Measurements from ENCODE around the gene SLC38A10.

DNA sequence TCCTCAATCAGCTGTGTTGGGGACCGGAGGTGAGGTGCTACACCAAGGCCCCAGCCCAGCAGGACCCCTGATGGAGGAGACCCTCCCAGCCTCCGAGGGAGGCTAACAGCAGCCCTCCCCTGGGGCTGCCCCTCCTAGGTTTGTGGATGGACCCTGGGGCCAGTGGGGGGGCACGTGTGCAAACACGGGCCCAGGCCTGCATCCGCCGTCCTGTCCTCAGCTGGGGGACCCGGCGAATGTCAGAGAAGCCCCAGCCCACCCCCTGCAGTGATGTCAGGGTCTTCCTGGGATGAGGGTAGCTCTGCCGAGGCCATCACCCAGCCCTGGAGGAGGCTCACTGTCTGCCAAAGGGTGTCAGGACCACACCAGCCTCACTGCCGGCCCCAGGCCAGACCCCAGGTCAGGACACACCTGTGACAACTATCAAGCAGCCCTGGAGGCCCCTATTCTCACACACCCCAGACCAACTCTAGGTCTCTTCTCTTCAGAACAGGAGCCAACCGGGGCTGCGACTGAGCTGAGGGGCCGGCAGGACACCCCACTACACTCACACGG, 99.1 kb downstream of the SLC38A10 start:
- TF ChIP-seq, protein P1, sequence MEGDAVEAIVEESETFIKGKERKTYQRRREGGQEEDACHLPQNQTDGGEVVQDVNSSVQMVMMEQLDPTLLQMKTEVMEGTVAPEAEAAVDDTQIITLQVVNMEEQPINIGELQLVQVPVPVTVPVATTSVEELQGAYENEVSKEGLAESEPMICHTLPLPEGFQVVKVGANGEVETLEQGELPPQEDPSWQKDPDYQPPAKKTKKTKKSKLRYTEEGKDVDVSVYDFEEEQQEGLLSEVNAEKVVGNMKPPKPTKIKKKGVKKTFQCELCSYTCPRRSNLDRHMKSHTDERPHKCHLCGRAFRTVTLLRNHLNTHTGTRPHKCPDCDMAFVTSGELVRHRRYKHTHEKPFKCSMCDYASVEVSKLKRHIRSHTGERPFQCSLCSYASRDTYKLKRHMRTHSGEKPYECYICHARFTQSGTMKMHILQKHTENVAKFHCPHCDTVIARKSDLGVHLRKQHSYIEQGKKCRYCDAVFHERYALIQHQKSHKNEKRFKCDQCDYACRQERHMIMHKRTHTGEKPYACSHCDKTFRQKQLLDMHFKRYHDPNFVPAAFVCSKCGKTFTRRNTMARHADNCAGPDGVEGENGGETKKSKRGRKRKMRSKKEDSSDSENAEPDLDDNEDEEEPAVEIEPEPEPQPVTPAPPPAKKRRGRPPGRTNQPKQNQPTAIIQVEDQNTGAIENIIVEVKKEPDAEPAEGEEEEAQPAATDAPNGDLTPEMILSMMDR (conservative IDR thresholded peaks at IDR 0.05; ENCODE audit: low read length): no peak
- no peak for TF ChIP-seq EZH2phosphoT487 (IDR thresholded peaks at IDR 0.05; ENCODE audit: borderline replicate concordance, low read depth, low read length)

All from OCI-LY7 (cell line).